WTC11 (cell line): Measurements from ENCODE around the gene BORCS6.

ENCODE experiments used
- ATF1 ChIP-seq: sonication (generic); formaldehyde crosslinking; IDR thresholded peaks from 2 replicates; pipeline ENCODE4 v1.8.1; 2023; ENCODE audit warnings: mild to moderate bottlenecking, moderate library complexity, missing genetic modification reagents
- CREB1 ChIP-seq: sonication (generic); formaldehyde crosslinking; IDR thresholded peaks from 2 replicates; pipeline ENCODE4 v1.8.0; 2023; ENCODE audit warnings: mild to moderate bottlenecking, missing genetic modification reagents
- ESRRA ChIP-seq: sonication (generic); formaldehyde crosslinking; IDR thresholded peaks from 2 replicates; pipeline ENCODE4 v1.8.1; 2022; ENCODE audit warnings: mild to moderate bottlenecking, missing genetic modification reagents, borderline replicate concordance
- ETV6 ChIP-seq: sonication (generic); formaldehyde crosslinking; IDR thresholded peaks from 2 replicates; pipeline ENCODE4 v1.8.1; 2022; ENCODE audit warnings: mild to moderate bottlenecking, missing genetic modification reagents
- NFE2L1 ChIP-seq: sonication (generic); formaldehyde crosslinking; IDR thresholded peaks from 2 replicates; pipeline ENCODE4 v1.8.1; 2023; ENCODE audit warnings: missing genetic modification reagents
- NR2C2 ChIP-seq: sonication (generic); formaldehyde crosslinking; IDR thresholded peaks from 2 replicates; pipeline ENCODE4 v1.8.0; 2022; ENCODE audit warnings: mild to moderate bottlenecking, missing genetic modification reagents
- TCF7 ChIP-seq: sonication (generic); formaldehyde crosslinking; IDR thresholded peaks from 2 replicates; pipeline ENCODE4 v1.8.0; 2022; ENCODE audit warnings: mild to moderate bottlenecking, low read depth, missing genetic modification reagents, moderate library complexity
- TEAD4 ChIP-seq: sonication (generic); formaldehyde crosslinking; IDR thresholded peaks from 2 replicates; pipeline ENCODE4 v1.8.0; 2022; ENCODE audit warnings: mild to moderate bottlenecking, missing genetic modification reagents
- TF ChIP-seq, protein P1 (sequence below): fragments of 200-600 bp; IDR thresholded peaks from 2 replicates; pipeline ENCODE4 v1.8.0; 2022; ENCODE audit warnings: antibody characterized with exemption
- TF ChIP-seq, protein P2 (sequence below): sonication (generic); formaldehyde crosslinking; IDR thresholded peaks from 2 replicates; pipeline ENCODE4 v1.8.0; 2023; ENCODE audit warnings: missing genetic modification reagents
- TF ChIP-seq, protein P3 (sequence below): sonication (generic); formaldehyde crosslinking; IDR thresholded peaks from 2 replicates; pipeline ENCODE4 v1.8.1; 2023; ENCODE audit warnings: mild to moderate bottlenecking, missing genetic modification reagents, borderline replicate concordance
- TF ChIP-seq, protein P4 (sequence below): sonication (generic); formaldehyde crosslinking; IDR thresholded peaks from 2 replicates; pipeline ENCODE4 v1.8.0; 2022; ENCODE audit warnings: mild to moderate bottlenecking, missing genetic modification reagents
- TF ChIP-seq, protein P5 (sequence below): fragments of 250-450 bp; sonication (Bioruptor Pico); IDR thresholded peaks from 2 replicates; pipeline ENCODE4 v1.9.0; 2021; ENCODE audit warnings: mild to moderate bottlenecking
- TF ChIP-seq, protein P6 (sequence below): sonication (generic); formaldehyde crosslinking; IDR thresholded peaks from 2 replicates; pipeline ENCODE4 v1.8.1; 2023; ENCODE audit warnings: mild to moderate bottlenecking, missing genetic modification reagents, moderate library complexity

DNA sequence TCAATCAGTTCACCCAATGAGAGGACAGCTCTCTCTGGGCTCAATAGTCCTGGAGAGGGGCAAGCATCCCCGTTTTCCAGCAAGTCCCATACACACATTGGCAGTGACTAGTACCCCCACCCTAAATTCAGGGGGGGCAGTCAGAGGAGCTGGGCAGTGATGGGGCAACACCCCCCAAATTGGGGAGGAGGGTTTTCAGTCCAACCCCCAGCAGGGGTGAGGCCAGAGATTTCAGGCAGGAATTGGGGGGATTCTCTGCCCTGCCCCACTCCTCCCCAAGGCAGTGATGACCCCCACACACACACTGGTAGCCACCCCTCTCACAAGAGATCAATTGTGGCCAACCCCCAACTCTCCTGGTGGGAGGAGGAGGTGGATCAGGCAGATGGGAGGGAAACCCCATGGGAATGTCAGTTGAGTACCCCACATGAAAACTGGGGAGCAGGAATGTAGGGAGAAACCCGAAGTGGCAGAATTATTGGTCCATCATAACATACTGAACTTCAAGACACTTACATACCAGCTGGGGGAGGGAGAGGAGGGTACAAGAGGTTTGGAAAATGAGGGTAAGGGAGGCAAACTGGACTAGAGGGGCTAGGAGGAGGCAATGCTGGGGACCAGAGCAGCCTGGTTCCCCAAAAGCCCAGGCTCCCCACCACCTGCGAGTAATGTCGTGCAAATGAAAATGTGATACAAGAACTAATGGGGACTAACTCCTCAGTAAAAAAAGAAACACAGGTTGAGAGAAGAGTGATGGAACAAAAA lies 30.3 kb downstream of the BORCS6 start:
- TF ChIP-seq NR2C2 (CRISPR knock-in tag) (no peak), ATF1 (no peak), ETV6 (no peak), CREB1 (no peak), TEAD4 (CRISPR knock-in tag) (no peak), ESRRA (CRISPR knock-in tag) (no peak), NFE2L1 (no peak), TCF7 (CRISPR knock-in tag) (no peak)
- TF ChIP-seq, protein P1, sequence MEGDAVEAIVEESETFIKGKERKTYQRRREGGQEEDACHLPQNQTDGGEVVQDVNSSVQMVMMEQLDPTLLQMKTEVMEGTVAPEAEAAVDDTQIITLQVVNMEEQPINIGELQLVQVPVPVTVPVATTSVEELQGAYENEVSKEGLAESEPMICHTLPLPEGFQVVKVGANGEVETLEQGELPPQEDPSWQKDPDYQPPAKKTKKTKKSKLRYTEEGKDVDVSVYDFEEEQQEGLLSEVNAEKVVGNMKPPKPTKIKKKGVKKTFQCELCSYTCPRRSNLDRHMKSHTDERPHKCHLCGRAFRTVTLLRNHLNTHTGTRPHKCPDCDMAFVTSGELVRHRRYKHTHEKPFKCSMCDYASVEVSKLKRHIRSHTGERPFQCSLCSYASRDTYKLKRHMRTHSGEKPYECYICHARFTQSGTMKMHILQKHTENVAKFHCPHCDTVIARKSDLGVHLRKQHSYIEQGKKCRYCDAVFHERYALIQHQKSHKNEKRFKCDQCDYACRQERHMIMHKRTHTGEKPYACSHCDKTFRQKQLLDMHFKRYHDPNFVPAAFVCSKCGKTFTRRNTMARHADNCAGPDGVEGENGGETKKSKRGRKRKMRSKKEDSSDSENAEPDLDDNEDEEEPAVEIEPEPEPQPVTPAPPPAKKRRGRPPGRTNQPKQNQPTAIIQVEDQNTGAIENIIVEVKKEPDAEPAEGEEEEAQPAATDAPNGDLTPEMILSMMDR, result no peak
- TF ChIP-seq, protein P2, sequence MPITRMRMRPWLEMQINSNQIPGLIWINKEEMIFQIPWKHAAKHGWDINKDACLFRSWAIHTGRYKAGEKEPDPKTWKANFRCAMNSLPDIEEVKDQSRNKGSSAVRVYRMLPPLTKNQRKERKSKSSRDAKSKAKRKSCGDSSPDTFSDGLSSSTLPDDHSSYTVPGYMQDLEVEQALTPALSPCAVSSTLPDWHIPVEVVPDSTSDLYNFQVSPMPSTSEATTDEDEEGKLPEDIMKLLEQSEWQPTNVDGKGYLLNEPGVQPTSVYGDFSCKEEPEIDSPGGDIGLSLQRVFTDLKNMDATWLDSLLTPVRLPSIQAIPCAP (CRISPR knock-in tag), result no peak
- TF ChIP-seq, protein P3, sequence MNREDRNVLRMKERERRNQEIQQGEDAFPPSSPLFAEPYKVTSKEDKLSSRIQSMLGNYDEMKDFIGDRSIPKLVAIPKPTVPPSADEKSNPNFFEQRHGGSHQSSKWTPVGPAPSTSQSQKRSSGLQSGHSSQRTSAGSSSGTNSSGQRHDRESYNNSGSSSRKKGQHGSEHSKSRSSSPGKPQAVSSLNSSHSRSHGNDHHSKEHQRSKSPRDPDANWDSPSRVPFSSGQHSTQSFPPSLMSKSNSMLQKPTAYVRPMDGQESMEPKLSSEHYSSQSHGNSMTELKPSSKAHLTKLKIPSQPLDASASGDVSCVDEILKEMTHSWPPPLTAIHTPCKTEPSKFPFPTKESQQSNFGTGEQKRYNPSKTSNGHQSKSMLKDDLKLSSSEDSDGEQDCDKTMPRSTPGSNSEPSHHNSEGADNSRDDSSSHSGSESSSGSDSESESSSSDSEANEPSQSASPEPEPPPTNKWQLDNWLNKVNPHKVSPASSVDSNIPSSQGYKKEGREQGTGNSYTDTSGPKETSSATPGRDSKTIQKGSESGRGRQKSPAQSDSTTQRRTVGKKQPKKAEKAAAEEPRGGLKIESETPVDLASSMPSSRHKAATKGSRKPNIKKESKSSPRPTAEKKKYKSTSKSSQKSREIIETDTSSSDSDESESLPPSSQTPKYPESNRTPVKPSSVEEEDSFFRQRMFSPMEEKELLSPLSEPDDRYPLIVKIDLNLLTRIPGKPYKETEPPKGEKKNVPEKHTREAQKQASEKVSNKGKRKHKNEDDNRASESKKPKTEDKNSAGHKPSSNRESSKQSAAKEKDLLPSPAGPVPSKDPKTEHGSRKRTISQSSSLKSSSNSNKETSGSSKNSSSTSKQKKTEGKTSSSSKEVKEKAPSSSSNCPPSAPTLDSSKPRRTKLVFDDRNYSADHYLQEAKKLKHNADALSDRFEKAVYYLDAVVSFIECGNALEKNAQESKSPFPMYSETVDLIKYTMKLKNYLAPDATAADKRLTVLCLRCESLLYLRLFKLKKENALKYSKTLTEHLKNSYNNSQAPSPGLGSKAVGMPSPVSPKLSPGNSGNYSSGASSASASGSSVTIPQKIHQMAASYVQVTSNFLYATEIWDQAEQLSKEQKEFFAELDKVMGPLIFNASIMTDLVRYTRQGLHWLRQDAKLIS (CRISPR knock-in tag), result no peak
- TF ChIP-seq, protein P4, sequence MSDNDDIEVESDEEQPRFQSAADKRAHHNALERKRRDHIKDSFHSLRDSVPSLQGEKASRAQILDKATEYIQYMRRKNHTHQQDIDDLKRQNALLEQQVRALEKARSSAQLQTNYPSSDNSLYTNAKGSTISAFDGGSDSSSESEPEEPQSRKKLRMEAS (CRISPR knock-in tag), result no peak
- TF ChIP-seq, protein P5, sequence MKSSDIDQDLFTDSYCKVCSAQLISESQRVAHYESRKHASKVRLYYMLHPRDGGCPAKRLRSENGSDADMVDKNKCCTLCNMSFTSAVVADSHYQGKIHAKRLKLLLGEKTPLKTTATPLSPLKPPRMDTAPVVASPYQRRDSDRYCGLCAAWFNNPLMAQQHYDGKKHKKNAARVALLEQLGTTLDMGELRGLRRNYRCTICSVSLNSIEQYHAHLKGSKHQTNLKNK, result no peak
- TF ChIP-seq, protein P6, sequence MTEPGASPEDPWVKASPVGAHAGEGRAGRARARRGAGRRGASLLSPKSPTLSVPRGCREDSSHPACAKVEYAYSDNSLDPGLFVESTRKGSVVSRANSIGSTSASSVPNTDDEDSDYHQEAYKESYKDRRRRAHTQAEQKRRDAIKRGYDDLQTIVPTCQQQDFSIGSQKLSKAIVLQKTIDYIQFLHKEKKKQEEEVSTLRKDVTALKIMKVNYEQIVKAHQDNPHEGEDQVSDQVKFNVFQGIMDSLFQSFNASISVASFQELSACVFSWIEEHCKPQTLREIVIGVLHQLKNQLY (CRISPR knock-in tag), result no peak
